NB4 (cell line): ENCODE measurements around the gene CDH1.

Experiments
- CTCF ChIP-seq: IDR thresholded peaks from one replicate; pipeline ENCODE4 v1.5.1; 2012; ENCODE audit warnings: low read depth, low read length
- MAX ChIP-seq: IDR thresholded peaks from 2 replicates; pipeline ENCODE4 v1.6.1; 2011; ENCODE audit warnings: low read depth, low read length
- MYC ChIP-seq: IDR thresholded peaks from 2 replicates; pipeline ENCODE4 v1.6.1; 2011; ENCODE audit warnings: low read depth, low read length
- POLR2A ChIP-seq: IDR thresholded peaks from 2 replicates; pipeline ENCODE4 v1.6.1; 2011; ENCODE audit warnings: mild to moderate bottlenecking; ENCODE audit not compliant: insufficient read length; ENCODE audit errors: extremely low read depth

- TF ChIP-seq POLR2A (peak; percentile 73), CTCF (peak; percentile 60), MAX (peak; percentile 74), MYC (peak; percentile 86)
Observed at GRCh38 chr16:68843482-68844210, 106.6 kb downstream of the CDH1 start, which contains the start of gene TANGO6.
